Measurements from ENCODE around the gene PDE2A. TPM values are rescaled to one million over a fixed set of nuclear protein-coding genes. Genes with fewer than 3 reads are reported as not detected.

PDE2A gene
- total and polyA plus RNA-seq, 2 donors (not counting 3 experiments of a cell fraction or from before 2014, with no cell fraction given), result 14.8 to 16.8 TPM

DNA sequence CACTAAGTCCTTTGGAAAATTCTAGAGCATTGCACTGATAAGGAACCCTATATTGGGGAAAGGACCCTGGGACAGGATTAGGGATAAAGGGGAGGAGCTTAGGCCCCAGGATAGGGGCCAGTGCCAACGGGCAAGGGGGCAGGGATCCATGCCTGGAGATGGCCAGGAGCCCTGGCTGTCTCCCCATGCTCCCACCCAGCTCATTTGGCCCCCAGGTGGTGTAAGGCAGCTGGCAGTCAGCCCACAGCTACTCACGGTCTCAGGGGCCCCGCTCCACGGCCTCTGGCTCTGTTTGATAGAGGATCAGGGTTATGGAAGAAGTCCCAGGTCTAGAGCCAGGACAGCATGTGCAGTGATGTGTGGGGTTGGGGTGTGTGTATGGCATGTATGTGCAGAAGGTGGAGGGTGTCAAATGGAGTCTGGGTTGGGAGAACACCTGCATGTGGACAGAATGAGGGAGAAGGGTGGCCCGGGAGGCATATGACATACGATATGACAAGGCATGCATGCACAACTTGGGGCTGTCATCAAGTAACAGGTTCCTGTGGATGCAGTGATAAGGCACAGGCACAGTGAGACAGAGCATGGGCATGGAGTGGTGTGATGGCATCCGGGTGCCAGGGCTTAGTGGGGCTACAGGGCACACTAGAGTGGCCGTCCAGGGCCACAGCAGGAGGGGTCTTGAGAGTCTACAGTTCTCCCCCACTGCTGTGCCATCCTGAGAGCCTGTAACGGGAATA lies 18.4 kb upstream of the PDE2A start:
- no TSS peak for BruUV-seq (replicated peaks)
- CTCF ChIA-PET, result interaction anchor here (0.9 to 1.3 kb wide), 3 partner anchors 9 to 11 kb away, joined by 3 to 5 read pairs (median 3); no protein-coding TSS in a partner anchor
- Histone ChIP-seq H3K9me1 (replicated peaks; ENCODE audit: control insufficient read depth, extremely low read depth, insufficient read depth, low read length) (no peaks in the 10 kb centered on the region), H2AFZ (ENCODE audit: low read depth, low read length) (no peak overlapping the region), H4K20me1 (replicated peaks; ENCODE audit: control insufficient read depth, extremely low read depth, insufficient read depth, low read length) (no peaks in the 10 kb centered on the region), H3K79me2 (ENCODE audit: control insufficient read depth, insufficient read depth, low read length) (no peaks in the 10 kb centered on the region), H3K9ac (replicated peaks; ENCODE audit: extremely low read depth, insufficient read depth, low read length) (no peak overlapping the region), H3K9me3 (replicated peaks; ENCODE audit: control insufficient read depth, insufficient read depth, low read length) (no peaks in the 10 kb centered on the region), H3K4me1 (ENCODE audit: control insufficient read depth, extremely low read depth, insufficient read depth, low read length) (no peaks in the 10 kb centered on the region), H3K36me3 (ENCODE audit: control insufficient read depth in 2 of 2, extremely low read depth in 1 of 2, insufficient read depth in 2 of 2, low read length in 2 of 2) (peaks cover 14 to 64% of the 10 kb centered on the region in 2 experiments), H3K4me2 (ENCODE audit: insufficient read depth, low read length) (no peak overlapping the region), H3K27ac (ENCODE audit: insufficient read depth, low read depth, low read length) (no peak overlapping the region), H3K27me3 (ENCODE audit: control insufficient read depth in 2 of 2, insufficient read depth in 2 of 2, low read length in 2 of 2) (no peaks in the 10 kb centered on the region), H3K4me3 (replicated peaks in 1 of 3; ENCODE audit: insufficient read depth in 1 of 3, low read depth in 1 of 3, low read length in 3 of 3) (no peak overlapping the region)
- intact Hi-C loops (cut with micrococcal nuclease) (no loop called here), dilution Hi-C loops (cut with MboI; ENCODE audit: extremely low pct_ligation_motif_present, low sequenced_read_pairs) (no loop called here)
- TF ChIP-seq, protein P1, sequence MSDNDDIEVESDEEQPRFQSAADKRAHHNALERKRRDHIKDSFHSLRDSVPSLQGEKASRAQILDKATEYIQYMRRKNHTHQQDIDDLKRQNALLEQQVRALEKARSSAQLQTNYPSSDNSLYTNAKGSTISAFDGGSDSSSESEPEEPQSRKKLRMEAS (IDR thresholded peaks at IDR 0.05; ENCODE audit: insufficient read depth, insufficient read length), result no peak
- TF ChIP-seq GATA2 (IDR thresholded peaks at IDR 0.05; ENCODE audit: insufficient read depth, insufficient read length, low read depth, low read length) (no peak), EZH2 (IDR thresholded peaks at IDR 0.05; ENCODE audit: borderline replicate concordance, low read depth, low read length, severe bottlenecking) (no peak), MYC (IDR thresholded peaks at IDR 0.05; ENCODE audit: low read depth, low read length) (no peak), FOS (IDR thresholded peaks at IDR 0.05; ENCODE audit: borderline replicate concordance, insufficient read depth, low read length) (no peak), POLR2AphosphoS5 (IDR thresholded peaks at IDR 0.05; ENCODE audit: insufficient read depth, low read depth, low read length) (no peak), JUN (IDR thresholded peaks at IDR 0.05; ENCODE audit: borderline replicate concordance, insufficient read depth, insufficient read length, low read depth) (no peak), POLR2A (IDR thresholded peaks at IDR 0.05; ENCODE audit: low read depth, low read length) (no peak)
- TF ChIP-seq, protein P2, sequence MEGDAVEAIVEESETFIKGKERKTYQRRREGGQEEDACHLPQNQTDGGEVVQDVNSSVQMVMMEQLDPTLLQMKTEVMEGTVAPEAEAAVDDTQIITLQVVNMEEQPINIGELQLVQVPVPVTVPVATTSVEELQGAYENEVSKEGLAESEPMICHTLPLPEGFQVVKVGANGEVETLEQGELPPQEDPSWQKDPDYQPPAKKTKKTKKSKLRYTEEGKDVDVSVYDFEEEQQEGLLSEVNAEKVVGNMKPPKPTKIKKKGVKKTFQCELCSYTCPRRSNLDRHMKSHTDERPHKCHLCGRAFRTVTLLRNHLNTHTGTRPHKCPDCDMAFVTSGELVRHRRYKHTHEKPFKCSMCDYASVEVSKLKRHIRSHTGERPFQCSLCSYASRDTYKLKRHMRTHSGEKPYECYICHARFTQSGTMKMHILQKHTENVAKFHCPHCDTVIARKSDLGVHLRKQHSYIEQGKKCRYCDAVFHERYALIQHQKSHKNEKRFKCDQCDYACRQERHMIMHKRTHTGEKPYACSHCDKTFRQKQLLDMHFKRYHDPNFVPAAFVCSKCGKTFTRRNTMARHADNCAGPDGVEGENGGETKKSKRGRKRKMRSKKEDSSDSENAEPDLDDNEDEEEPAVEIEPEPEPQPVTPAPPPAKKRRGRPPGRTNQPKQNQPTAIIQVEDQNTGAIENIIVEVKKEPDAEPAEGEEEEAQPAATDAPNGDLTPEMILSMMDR (IDR thresholded peaks at IDR 0.05; ENCODE audit: extremely low read depth in 1 of 2, insufficient read depth in 1 of 2, low read depth in 1 of 2, low read length in 2 of 2), result no peak
- DNase-seq (ENCODE audit: low read depth, low spot score) (no peak), FAIRE-seq (no peak)
- POLR2A ChIA-PET, result no interaction called here

Data from endothelial cell of umbilical vein (primary cell).